D341Med (cell line): ENCODE results near the gene MTUS2.
"Not testable (repeated sequence)": the region's sequence is repeated elsewhere in the genome, so short reads cannot be mapped to it uniquely, and the experiment has no call there.

Source experiments
- DNase-seq: peaks from one replicate; pipeline ENCODE4 v3.0.0; 2012; ENCODE audit warnings: low spot score

Gene MTUS2

GRCh38 chr13:29165840-29166239 lies 345.7 kb downstream of the MTUS2 start:
- DNase-seq = no peak

GRCh38 chr13:29170436-29171082 lies 350.4 kb downstream of the MTUS2 start:
- DNase-seq = no peak

- DNase-seq = no peak
These were observed 351.1 kb downstream of the MTUS2 start for GRCh38 chr13:29171244-29171643.

GRCh38 chr13:29174093-29174492 lies 354.0 kb downstream of the MTUS2 start:
- no peak for DNase-seq

GRCh38 chr13:29175250-29175873 lies 355.2 kb downstream of the MTUS2 start:
- no peak for DNase-seq

GRCh38 chr13:29180055-29180454 lies 359.9 kb downstream of the MTUS2 start:
- DNase-seq = no peak

GRCh38 chr13:29182216-29182615 lies 362.1 kb downstream of the MTUS2 start:
- no peak for DNase-seq

GRCh38 chr13:29185926-29186325 lies 365.8 kb downstream of the MTUS2 start:
- DNase-seq = no peak

- DNase-seq = no peak
These were observed 367.4 kb downstream of the MTUS2 start for GRCh38 chr13:29187584-29187983.

GRCh38 chr13:29190298-29190697 lies 370.2 kb downstream of the MTUS2 start:
- no peak for DNase-seq

- no peak for DNase-seq
These were observed 372.9 kb downstream of the MTUS2 start for GRCh38 chr13:29193083-29193482.

GRCh38 chr13:29195456-29195855 lies 375.3 kb downstream of the MTUS2 start:
- DNase-seq = no peak

GRCh38 chr13:29196409-29197074 lies 376.4 kb downstream of the MTUS2 start:
- DNase-seq = no peak

GRCh38 chr13:29202753-29203152 lies 382.6 kb downstream of the MTUS2 start:
- not testable (repeated sequence) for DNase-seq

- DNase-seq = no peak
These were observed 384.5 kb downstream of the MTUS2 start for GRCh38 chr13:29204651-29205050.

GRCh38 chr13:29210676-29211075 lies 390.5 kb downstream of the MTUS2 start:
- no peak for DNase-seq

- DNase-seq = not testable (repeated sequence)
These were observed 391.0 kb downstream of the MTUS2 start for GRCh38 chr13:29211162-29211561.

- no peak for DNase-seq
These were observed 402.3 kb downstream of the MTUS2 start for GRCh38 chr13:29222458-29222857.

GRCh38 chr13:29224206-29224605 lies 404.1 kb downstream of the MTUS2 start:
- DNase-seq = no peak

GRCh38 chr13:29227576-29227975 lies 407.4 kb downstream of the MTUS2 start:
- DNase-seq = no peak

- DNase-seq = no peak
These were observed 410.2 kb downstream of the MTUS2 start for GRCh38 chr13:29230299-29230845.

- no peak for DNase-seq
These were observed 419.8 kb downstream of the MTUS2 start for GRCh38 chr13:29239653-29240525.
